ENCODE results near the gene MCAM.

DNA sequence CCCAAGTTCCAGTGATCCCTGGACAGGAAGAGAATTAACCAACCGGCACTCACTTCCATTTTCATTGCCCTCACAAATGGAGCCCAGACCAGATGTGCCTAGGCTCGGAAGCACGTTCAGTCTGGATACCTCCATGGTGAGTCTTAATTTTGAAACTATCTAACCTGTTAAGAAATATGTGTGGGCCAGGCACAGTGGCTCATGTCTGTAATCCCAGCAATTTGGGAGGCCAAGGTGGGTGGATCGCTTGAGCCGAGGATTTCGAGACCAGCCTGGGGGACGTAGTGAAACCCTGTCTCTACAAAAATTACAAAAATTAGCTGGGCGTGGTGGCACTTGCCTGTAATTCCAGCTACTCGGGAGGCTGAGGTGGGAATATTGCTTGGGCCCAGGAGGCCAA, 31.5 kb downstream of the MCAM start:
- no peak for TF ChIP-seq POLR2A (IDR thresholded peaks at IDR 0.05)
- TF ChIP-seq, protein P1, sequence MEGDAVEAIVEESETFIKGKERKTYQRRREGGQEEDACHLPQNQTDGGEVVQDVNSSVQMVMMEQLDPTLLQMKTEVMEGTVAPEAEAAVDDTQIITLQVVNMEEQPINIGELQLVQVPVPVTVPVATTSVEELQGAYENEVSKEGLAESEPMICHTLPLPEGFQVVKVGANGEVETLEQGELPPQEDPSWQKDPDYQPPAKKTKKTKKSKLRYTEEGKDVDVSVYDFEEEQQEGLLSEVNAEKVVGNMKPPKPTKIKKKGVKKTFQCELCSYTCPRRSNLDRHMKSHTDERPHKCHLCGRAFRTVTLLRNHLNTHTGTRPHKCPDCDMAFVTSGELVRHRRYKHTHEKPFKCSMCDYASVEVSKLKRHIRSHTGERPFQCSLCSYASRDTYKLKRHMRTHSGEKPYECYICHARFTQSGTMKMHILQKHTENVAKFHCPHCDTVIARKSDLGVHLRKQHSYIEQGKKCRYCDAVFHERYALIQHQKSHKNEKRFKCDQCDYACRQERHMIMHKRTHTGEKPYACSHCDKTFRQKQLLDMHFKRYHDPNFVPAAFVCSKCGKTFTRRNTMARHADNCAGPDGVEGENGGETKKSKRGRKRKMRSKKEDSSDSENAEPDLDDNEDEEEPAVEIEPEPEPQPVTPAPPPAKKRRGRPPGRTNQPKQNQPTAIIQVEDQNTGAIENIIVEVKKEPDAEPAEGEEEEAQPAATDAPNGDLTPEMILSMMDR (IDR thresholded peaks at IDR 0.05) = no peak

Measured in Peyer's patch (tissue), 4 donors.